H54 (cell line): Measurements from ENCODE around the gene BACE2.
A peak's percentile ranks its signal among the peaks of the same experiment; 100 is the strongest.

ENCODE experiments used
- DNase-seq: peaks from one replicate; pipeline ENCODE4 v3.0.0; 2011; ENCODE audit warnings: low spot score, mixed read lengths; ENCODE audit not compliant: insufficient read length
- FAIRE-seq: peaks from 3 replicates; lab custom pipeline; 2011; peaks lifted over from hg19 to GRCh38; lab: Jason Lieb, UNC
- POLR2A ChIP-seq: IDR thresholded peaks from 2 replicates; pipeline ENCODE4 v1.6.1; 2011; ENCODE audit warnings: low read depth, mild to moderate bottlenecking, low read length

BACE2 gene

GRCh38 chr21:41167348-41168342 is at the start of gene BACE2:
TSS of gene BACE2 (plus strand) at chr21:41168160. CDS start at chr21:41168264, 104 bp downstream.
- FAIRE-seq (no peak), DNase-seq (peak; percentile 80)
- peak; percentile 61; the same call in 1 of the 2 replicates for TF ChIP-seq POLR2A

GRCh38 chr21:41119901-41120300 is 48.1 kb upstream of the BACE2 start:
- FAIRE-seq, result no peak
- no peak for TF ChIP-seq POLR2A
- DNase-seq, result no peak

- no peak for FAIRE-seq
- no peak for DNase-seq
- no peak for TF ChIP-seq POLR2A
These were observed 47.0 kb upstream of the BACE2 start for GRCh38 chr21:41120997-41121396.

- no peak for FAIRE-seq
- DNase-seq, result peak; percentile 72
- TF ChIP-seq POLR2A, result no peak
These were observed 46.1 kb upstream of the BACE2 start for GRCh38 chr21:41121785-41122415.

GRCh38 chr21:41124641-41125201 is 43.2 kb upstream of the BACE2 start:
- TF ChIP-seq POLR2A, result no peak
- DNase-seq, result no peak
- no peak for FAIRE-seq

- no peak for FAIRE-seq
These were observed 39.0 kb upstream of the BACE2 start for GRCh38 chr21:41128981-41129380.

GRCh38 chr21:41130883-41131282 is 37.1 kb upstream of the BACE2 start:
- FAIRE-seq, result no peak
- DNase-seq, result no peak
- TF ChIP-seq POLR2A, result no peak

More at GRCh38 chr21:41128981-41129380, 39.0 kb upstream of the BACE2 start:
- TF ChIP-seq POLR2A, result no peak
- no peak for DNase-seq

GRCh38 chr21:41133874-41134522 is 34.0 kb upstream of the BACE2 start:
- no peak for FAIRE-seq
- DNase-seq, result no peak
- no peak for TF ChIP-seq POLR2A

GRCh38 chr21:41135746-41136145 is 32.2 kb upstream of the BACE2 start:
- no peak for TF ChIP-seq POLR2A
- DNase-seq, result no peak
- FAIRE-seq, result no peak

GRCh38 chr21:41136286-41136685 is 31.7 kb upstream of the BACE2 start:
- DNase-seq (no peak), FAIRE-seq (no peak)
- TF ChIP-seq POLR2A, result no peak

- no peak for DNase-seq
- no peak for TF ChIP-seq POLR2A
- no peak for FAIRE-seq
These were observed 30.6 kb upstream of the BACE2 start for GRCh38 chr21:41137401-41137800.

- FAIRE-seq, result no peak
- TF ChIP-seq POLR2A, result no peak
- no peak for DNase-seq
These were observed 30.1 kb upstream of the BACE2 start for GRCh38 chr21:41137889-41138288.

- no peak for TF ChIP-seq POLR2A
- FAIRE-seq (no peak), DNase-seq (no peak)
These were observed 29.2 kb upstream of the BACE2 start for GRCh38 chr21:41138711-41139110.
